ENCODE data around the gene ITGA11. TPM values are rescaled to one million over a fixed set of nuclear protein-coding genes. Genes with fewer than 3 reads are reported as not detected.

Gene ITGA11
- total and polyA plus RNA-seq, 2 donors from 2014 or later: 3.4 to 11.1 TPM

DNA sequence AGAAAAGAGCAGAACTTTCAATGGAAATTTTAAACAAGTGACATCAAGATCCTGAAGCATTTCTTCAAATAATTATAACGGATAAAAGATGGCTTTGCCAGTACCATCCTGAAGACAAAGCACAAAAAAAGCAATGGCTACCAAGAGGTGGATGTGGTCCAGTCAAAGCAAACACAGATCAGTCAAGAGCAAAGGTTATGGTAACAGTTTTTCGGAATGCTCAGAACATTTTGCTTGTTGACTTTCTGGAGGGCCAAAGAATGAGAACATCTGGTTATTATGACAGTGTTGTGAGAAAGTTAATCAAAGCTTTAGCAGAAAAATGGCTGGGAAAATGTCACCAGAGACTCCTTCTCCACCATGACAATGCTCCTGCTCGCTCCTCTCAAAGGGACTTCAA, 122.9 kb downstream of the ITGA11 start:
- intact Hi-C loops (cut with DNase I): loop anchor here (10.0 kb wide), 1 partner anchor 366 kb away; no protein-coding TSS in a partner anchor
- Histone ChIP-seq H3K27me3 (ENCODE audit: control insufficient read depth, insufficient read depth, low read length) (no peaks in the 10 kb centered on the region), H3K4me3 (ENCODE audit: low read length in 3 of 3) (no peak overlapping the region), H3K27ac (ENCODE audit: low read depth in 2 of 2, low read length in 2 of 2) (no peak overlapping the region), H3K4me1 (ENCODE audit: control insufficient read depth in 2 of 3, insufficient read depth in 2 of 3, low read depth in 1 of 3, low read length in 3 of 3) (peaks cover 0 to 2% (median 0%) of the 10 kb centered on the region in 3 donors), H3K9me3 (ENCODE audit: control insufficient read depth in 2 of 3, insufficient read depth in 1 of 3, low read length in 3 of 3) (no peaks in the 10 kb centered on the region), H3K36me3 (ENCODE audit: control insufficient read depth in 2 of 3, insufficient read depth in 3 of 3, low read length in 3 of 3) (peaks cover 0 to 4% (median 0%) of the 10 kb centered on the region in 3 donors), H3K9ac (ENCODE audit: low read length in 3 of 3) (no peak overlapping the region)
- FAIRE-seq (no peak), DNase-seq (peak in 1 of 5 donors; percentile 1)
- TF ChIP-seq, protein P1, sequence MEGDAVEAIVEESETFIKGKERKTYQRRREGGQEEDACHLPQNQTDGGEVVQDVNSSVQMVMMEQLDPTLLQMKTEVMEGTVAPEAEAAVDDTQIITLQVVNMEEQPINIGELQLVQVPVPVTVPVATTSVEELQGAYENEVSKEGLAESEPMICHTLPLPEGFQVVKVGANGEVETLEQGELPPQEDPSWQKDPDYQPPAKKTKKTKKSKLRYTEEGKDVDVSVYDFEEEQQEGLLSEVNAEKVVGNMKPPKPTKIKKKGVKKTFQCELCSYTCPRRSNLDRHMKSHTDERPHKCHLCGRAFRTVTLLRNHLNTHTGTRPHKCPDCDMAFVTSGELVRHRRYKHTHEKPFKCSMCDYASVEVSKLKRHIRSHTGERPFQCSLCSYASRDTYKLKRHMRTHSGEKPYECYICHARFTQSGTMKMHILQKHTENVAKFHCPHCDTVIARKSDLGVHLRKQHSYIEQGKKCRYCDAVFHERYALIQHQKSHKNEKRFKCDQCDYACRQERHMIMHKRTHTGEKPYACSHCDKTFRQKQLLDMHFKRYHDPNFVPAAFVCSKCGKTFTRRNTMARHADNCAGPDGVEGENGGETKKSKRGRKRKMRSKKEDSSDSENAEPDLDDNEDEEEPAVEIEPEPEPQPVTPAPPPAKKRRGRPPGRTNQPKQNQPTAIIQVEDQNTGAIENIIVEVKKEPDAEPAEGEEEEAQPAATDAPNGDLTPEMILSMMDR (IDR thresholded peaks at IDR 0.05; ENCODE audit: borderline replicate concordance, extremely low read depth, insufficient read depth): no peak

- Histone ChIP-seq H3K9me3 (ENCODE audit: control insufficient read depth in 2 of 3, insufficient read depth in 1 of 3, low read length in 3 of 3) (no peaks in the 10 kb centered on the region), H3K4me3 (ENCODE audit: low read length in 3 of 3) (no peak overlapping the region), H3K4me1 (ENCODE audit: control insufficient read depth in 2 of 3, insufficient read depth in 2 of 3, low read depth in 1 of 3, low read length in 3 of 3) (peaks cover 0 to 2% (median 0%) of the 10 kb centered on the region in 3 donors), H3K36me3 (ENCODE audit: control insufficient read depth in 2 of 3, insufficient read depth in 3 of 3, low read length in 3 of 3) (peaks cover 0 to 4% (median 0%) of the 10 kb centered on the region in 3 donors), H3K27me3 (ENCODE audit: control insufficient read depth, insufficient read depth, low read length) (no peaks in the 10 kb centered on the region), H3K9ac (ENCODE audit: low read length in 3 of 3) (no peak overlapping the region), H3K27ac (ENCODE audit: low read depth in 2 of 2, low read length in 2 of 2) (no peak overlapping the region)
- peak in 1 of 5 donors; percentile 3 for DNase-seq
- TF ChIP-seq, protein P1 (IDR thresholded peaks at IDR 0.05; ENCODE audit: borderline replicate concordance, extremely low read depth, insufficient read depth): no peak
- no peak for FAIRE-seq
- intact Hi-C loops (cut with DNase I): loop anchor here (10.0 kb wide), 1 partner anchor 367 kb away; no protein-coding TSS in a partner anchor
Measured at GRCh38 chr15:68307131-68307928, 124.6 kb downstream of the ITGA11 start.

GRCh38 chr15:68305420-68305871, 126.5 kb downstream of the ITGA11 start:
- TF ChIP-seq, protein P1 (IDR thresholded peaks at IDR 0.05; ENCODE audit: borderline replicate concordance, extremely low read depth, insufficient read depth): no peak
- peaks cover 0 to 4% (median 0%) of the 10 kb centered on the region in 3 donors for H3K36me3 ChIP-seq (ENCODE audit: control insufficient read depth in 2 of 3, insufficient read depth in 3 of 3, low read length in 3 of 3)
- FAIRE-seq (no peak), DNase-seq (no peak)
- no peaks in the 10 kb centered on the region for H3K9me3 ChIP-seq (ENCODE audit: control insufficient read depth in 2 of 3, insufficient read depth in 1 of 3, low read length in 3 of 3)
- no peaks in the 10 kb centered on the region for H3K27me3 ChIP-seq (ENCODE audit: control insufficient read depth, insufficient read depth, low read length)
- no peak overlapping the region for H3K27ac ChIP-seq (ENCODE audit: low read depth in 2 of 2, low read length in 2 of 2)
- no peak overlapping the region for H3K9ac ChIP-seq (ENCODE audit: low read length in 3 of 3)
- H3K4me3 ChIP-seq (ENCODE audit: low read length in 3 of 3): no peak overlapping the region
- H3K4me1 ChIP-seq (ENCODE audit: control insufficient read depth in 2 of 3, insufficient read depth in 2 of 3, low read depth in 1 of 3, low read length in 3 of 3): peaks cover 0 to 2% (median 0%) of the 10 kb centered on the region in 3 donors
- intact Hi-C loops (cut with DNase I): loop anchor here (10.0 kb wide), 1 partner anchor 369 kb away; no protein-coding TSS in a partner anchor

Data from kidney (tissue), 14 donors.